ENCODE data around the gene RNFT2.
"Not testable (repeated sequence)": the region's sequence is repeated elsewhere in the genome, so short reads cannot be mapped to it uniquely, and the experiment has no call there.

Gene RNFT2

GRCh38 chr12:116744766-116745165 lies 6.7 kb downstream of the RNFT2 start:
- DNase-seq (ENCODE audit: low read depth): no peak

GRCh38 chr12:116745554-116745953 lies 7.4 kb downstream of the RNFT2 start:
- DNase-seq (ENCODE audit: low read depth): no peak

- DNase-seq (ENCODE audit: low read depth): no peak
These were observed 11.8 kb downstream of the RNFT2 start for GRCh38 chr12:116749884-116750283.

GRCh38 chr12:116750298-116750697 lies 12.2 kb downstream of the RNFT2 start:
- DNase-seq (ENCODE audit: low read depth): no peak

- DNase-seq (ENCODE audit: low read depth): not testable (repeated sequence)
These were observed 16.0 kb downstream of the RNFT2 start for GRCh38 chr12:116754097-116754496.

- DNase-seq (ENCODE audit: low read depth): not testable (repeated sequence)
These were observed 16.7 kb downstream of the RNFT2 start for GRCh38 chr12:116754783-116755182.

GRCh38 chr12:116759783-116760621 lies 21.9 kb downstream of the RNFT2 start:
- DNase-seq (ENCODE audit: low read depth): peak; percentile 4

- DNase-seq (ENCODE audit: low read depth): no peak
These were observed 22.5 kb downstream of the RNFT2 start for GRCh38 chr12:116760622-116761020.

- DNase-seq (ENCODE audit: low read depth): no peak
These were observed 23.4 kb downstream of the RNFT2 start for GRCh38 chr12:116761499-116761898.

GRCh38 chr12:116765271-116765670 lies 27.2 kb downstream of the RNFT2 start:
- DNase-seq (ENCODE audit: low read depth): no peak

- no peak for DNase-seq (ENCODE audit: low read depth)
These were observed 28.2 kb downstream of the RNFT2 start for GRCh38 chr12:116766285-116766684.

GRCh38 chr12:116766746-116767145 lies 28.6 kb downstream of the RNFT2 start:
- DNase-seq (ENCODE audit: low read depth): no peak

GRCh38 chr12:116771651-116772050 lies 33.5 kb downstream of the RNFT2 start:
- DNase-seq (ENCODE audit: low read depth): no peak

GRCh38 chr12:116773276-116773731 lies 35.2 kb downstream of the RNFT2 start:
- no peak for DNase-seq (ENCODE audit: low read depth)

- DNase-seq (ENCODE audit: low read depth): no peak
These were observed 35.9 kb downstream of the RNFT2 start for GRCh38 chr12:116774020-116774419.

GRCh38 chr12:116777245-116777644 lies 39.1 kb downstream of the RNFT2 start:
- no peak for DNase-seq (ENCODE audit: low read depth)

- no peak for DNase-seq (ENCODE audit: low read depth)
These were observed 41.5 kb downstream of the RNFT2 start for GRCh38 chr12:116779597-116779996.

- DNase-seq (ENCODE audit: low read depth): no peak
These were observed 42.8 kb downstream of the RNFT2 start for GRCh38 chr12:116780942-116781341.

- DNase-seq (ENCODE audit: low read depth): no peak
These were observed 45.6 kb downstream of the RNFT2 start for GRCh38 chr12:116783525-116784237.

GRCh38 chr12:116784238-116784612 lies 46.1 kb downstream of the RNFT2 start:
- DNase-seq (ENCODE audit: low read depth): no peak

GRCh38 chr12:116789562-116789961 lies 51.4 kb downstream of the RNFT2 start:
- DNase-seq (ENCODE audit: low read depth): not testable (repeated sequence)

- DNase-seq (ENCODE audit: low read depth): no peak
These were observed 52.0 kb downstream of the RNFT2 start for GRCh38 chr12:116790066-116790465.

- DNase-seq (ENCODE audit: low read depth): no peak
These were observed 54.3 kb downstream of the RNFT2 start for GRCh38 chr12:116792403-116792802.
